H9 (cell line): ENCODE results near the gene NHS. TPM values are rescaled to one million over a fixed set of nuclear protein-coding genes. Genes with fewer than 3 reads are reported as not detected.

Experiments
- DNase-seq: peaks from one replicate; pipeline ENCODE4 v3.0.0-alpha.2; 2017
- H2AFZ ChIP-seq: one replicate; pipeline ENCODE4 v1.6.1; 2013; ENCODE audit warnings: mild to moderate bottlenecking, low read length, control low read depth, moderate library complexity
- H2AK5ac ChIP-seq: 2 replicates; pipeline ENCODE4 v1.6.1; 2013; ENCODE audit warnings: low read length, control low read depth, mixed read lengths; ENCODE audit not compliant: insufficient read length
- H2BK120ac ChIP-seq: one replicate; pipeline ENCODE4 v1.6.1; 2013; ENCODE audit warnings: low read depth, mild to moderate bottlenecking, low read length, control low read depth, inconsistent platforms; ENCODE audit not compliant: poor library complexity, severe bottlenecking
- H2BK12ac ChIP-seq: 2 replicates; pipeline ENCODE4 v1.6.1; 2013; ENCODE audit warnings: low read length, control low read depth, mixed read lengths, low read depth; ENCODE audit not compliant: insufficient read length
- H2BK15ac ChIP-seq: 2 replicates; pipeline ENCODE4 v1.6.1; 2013; ENCODE audit warnings: low read depth, low read length, control low read depth
- H2BK20ac ChIP-seq: one replicate; pipeline ENCODE4 v1.6.1; 2013; ENCODE audit warnings: low read depth, mild to moderate bottlenecking, low read length, control low read depth, inconsistent platforms; ENCODE audit not compliant: poor library complexity, severe bottlenecking
- H2BK5ac ChIP-seq: 2 replicates; pipeline ENCODE4 v1.6.1; 2013; ENCODE audit warnings: low read length, control low read depth, mixed read lengths; ENCODE audit not compliant: insufficient read length
- H3K14ac ChIP-seq: 2 replicates; pipeline ENCODE4 v1.6.1; 2013; ENCODE audit warnings: low read length, control low read depth; ENCODE audit not compliant: insufficient read depth
- H3K18ac ChIP-seq: 2 replicates; pipeline ENCODE4 v1.6.1; 2013; ENCODE audit warnings: low read depth, mild to moderate bottlenecking, mixed read lengths, low read length, control low read depth; ENCODE audit not compliant: insufficient read length
- H3K23ac ChIP-seq: 2 replicates; pipeline ENCODE4 v1.6.1; 2013; ENCODE audit warnings: low read length, control low read depth, mixed read lengths, low read depth; ENCODE audit not compliant: insufficient read length
- H3K23me2 ChIP-seq: 2 replicates; pipeline ENCODE4 v1.6.1; 2013; ENCODE audit warnings: low read depth, mild to moderate bottlenecking, mixed read lengths, low read length, control low read depth; ENCODE audit not compliant: insufficient read length, poor library complexity, severe bottlenecking
- H3K27ac ChIP-seq: 2 replicates; pipeline ENCODE4 v1.5.1; 2013; ENCODE audit warnings: low read length, control low read depth, mixed read lengths, low read depth; ENCODE audit not compliant: insufficient read length
- H3K27me3 ChIP-seq: 2 replicates; pipeline ENCODE4 v1.6.1; 2013; ENCODE audit warnings: low read length, control low read depth, inconsistent platforms; ENCODE audit not compliant: insufficient read depth
- H3K4ac ChIP-seq: 2 replicates; pipeline ENCODE4 v1.6.1; 2013; ENCODE audit warnings: low read depth, mild to moderate bottlenecking, control low read depth, inconsistent platforms, low read length, moderate library complexity
- H3K4me1 ChIP-seq: 2 replicates; pipeline ENCODE4 v1.6.1; 2013; ENCODE audit warnings: low read length, control low read depth, inconsistent platforms; ENCODE audit not compliant: insufficient read depth
- H3K4me2 ChIP-seq: 2 replicates; pipeline ENCODE4 v1.6.1; 2013; ENCODE audit warnings: low read length, control low read depth, mixed read lengths; ENCODE audit not compliant: insufficient read length, insufficient read depth
- H3K56ac ChIP-seq: 2 replicates; pipeline ENCODE4 v1.6.1; 2013; ENCODE audit warnings: low read depth, mild to moderate bottlenecking, mixed read lengths, low read length, control low read depth; ENCODE audit not compliant: insufficient read length
- H3K79me1 ChIP-seq: 2 replicates; pipeline ENCODE4 v1.6.1; 2013; ENCODE audit warnings: low read depth, mild to moderate bottlenecking, moderate library complexity, low read length, control low read depth, inconsistent platforms; ENCODE audit not compliant: insufficient read depth, poor library complexity, severe bottlenecking
- H3K79me2 ChIP-seq: 2 replicates; pipeline ENCODE4 v1.6.1; 2013; ENCODE audit warnings: low read length, control low read depth, inconsistent platforms; ENCODE audit not compliant: insufficient read depth
- H3K9ac ChIP-seq: 2 replicates; pipeline ENCODE4 v1.6.1; 2013; ENCODE audit warnings: low read length, control low read depth, mixed read lengths; ENCODE audit not compliant: insufficient read length; ENCODE audit errors: extremely low read depth
- H3K9me3 ChIP-seq: one replicate; pipeline ENCODE4 v1.6.1; 2013; ENCODE audit warnings: low read depth, low read length, inconsistent platforms; ENCODE audit not compliant: control insufficient read depth
- H3T11ph ChIP-seq: one replicate; pipeline ENCODE4 v1.6.1; 2013; ENCODE audit warnings: mild to moderate bottlenecking, low read length, control low read depth, inconsistent platforms
- H4K20me1 ChIP-seq: one replicate; pipeline ENCODE4 v1.6.1; 2013; ENCODE audit not compliant: control insufficient read depth, insufficient read length, insufficient read depth
- H4K5ac ChIP-seq: 2 replicates; pipeline ENCODE4 v1.6.1; 2013; ENCODE audit warnings: low read depth, mild to moderate bottlenecking, mixed read lengths, low read length, control low read depth; ENCODE audit not compliant: insufficient read length
- H4K8ac ChIP-seq: replicated peaks from 2 replicates; pipeline ENCODE4 v1.6.1; 2013; ENCODE audit warnings: low read length, control low read depth, mixed read lengths, low read depth; ENCODE audit not compliant: insufficient read length
- H4K91ac ChIP-seq: 2 replicates; pipeline ENCODE4 v1.6.1; 2013; ENCODE audit warnings: low read depth, mild to moderate bottlenecking, moderate library complexity, mixed read lengths, low read length, control low read depth; ENCODE audit not compliant: insufficient read length
- H3K27ac Mint-ChIP-seq, 3 experiments: 2 replicates in 2 of 3; 3 replicates in 1 of 3; pipeline ENCODE4 v1.8.0; 2020 to 2021; ENCODE audit warnings: mixed read lengths in 3 of 3, mild to moderate bottlenecking in 1 of 3, moderate library complexity in 1 of 3
- H3K27me3 Mint-ChIP-seq: 2 replicates; pipeline ENCODE4 v1.8.0; 2021; ENCODE audit warnings: low read depth, mild to moderate bottlenecking, moderate library complexity, mixed read lengths
- H3K36me3 Mint-ChIP-seq, 3 experiments: 2 replicates in 2 of 3; 3 replicates in 1 of 3; pipeline ENCODE4 v1.8.0; 2020 to 2021; ENCODE audit warnings: low read depth in 3 of 3, mixed read lengths in 3 of 3; ENCODE audit not compliant: insufficient read depth in 1 of 3
- H3K4me1 Mint-ChIP-seq, 2 experiments: 2 replicates each; pipeline ENCODE4 v1.8.0; 2020; ENCODE audit warnings: mixed read lengths in 2 of 2
- H3K4me3 Mint-ChIP-seq, 2 experiments: 2 replicates in 1 of 2; 3 replicates in 1 of 2; pipeline ENCODE4 v1.8.0; 2020 to 2021; ENCODE audit warnings: mild to moderate bottlenecking in 2 of 2, mixed read lengths in 2 of 2, moderate library complexity in 1 of 2
- H3K9me3 Mint-ChIP-seq, 2 experiments: 2 replicates in 1 of 2; 3 replicates in 1 of 2; pipeline ENCODE4 v1.8.0; 2020; ENCODE audit warnings: mild to moderate bottlenecking in 2 of 2, mixed read lengths in 2 of 2, moderate library complexity in 1 of 2
- WGBS: extraction: QIAGEN DNeasy Blood & Tissue Kit; methylation state at CpG from one replicate; pipeline ENCODE4 v1.1.7; 2013; ENCODE audit warnings: missing lambda C conversion rate, low lambda C conversion rate, mixed read lengths; ENCODE audit not compliant: insufficient read length; ENCODE audit errors: extremely low coverage; 5-methylcytosine and 5-hydroxymethylcytosine counted together
- total RNA-seq: library from RNA; stranded (reverse); gene quantifications from 2 replicates; pipeline ENCODE4 v1.2.1, GENCODE V29; 2021
- TF ChIP-seq, protein P1 (sequence below): fragments of 200-600 bp; sonication (generic); conservative IDR thresholded peaks from 3 replicates; pipeline ENCODE4 v1.8.0; 2021; ENCODE audit warnings: antibody characterized with exemption, mild to moderate bottlenecking

Gene NHS
- total RNA-seq, 1 experiment from 2014 or later = 8.7 TPM

- Histone ChIP-seq H2BK120ac (no peak overlapping the region), H3K4me1 (peaks cover 4% of the 10 kb centered on the region; the same call in 1 of the 2 replicates), H3K18ac (no peak overlapping the region), H2BK5ac (no peak overlapping the region), H3K79me2 (no peaks in the 10 kb centered on the region), H3K4me2 (no peak overlapping the region), H3K14ac (no peak overlapping the region), H3K79me1 (no peaks in the 10 kb centered on the region), H2BK15ac (no peak overlapping the region), H2BK20ac (no peak overlapping the region), H4K20me1 (no peaks in the 10 kb centered on the region), H3K9me3 (no peaks in the 10 kb centered on the region), H2BK12ac (no peak overlapping the region), H3K9ac (no peak overlapping the region), H2AK5ac (no peak overlapping the region), H4K91ac (no peak overlapping the region), H3K4ac (no peak overlapping the region), H3K23me2 (no peaks in the 10 kb centered on the region), H4K5ac (no peak overlapping the region), H3K56ac (no peak overlapping the region), H3K27me3 (no peaks in the 10 kb centered on the region), H2AFZ (no peak overlapping the region), H3T11ph (no peak overlapping the region), H4K8ac (no peak overlapping the region), H3K23ac (no peak overlapping the region), H3K27ac (no peak overlapping the region)
- no peaks in the 10 kb centered on the region for H3K9me3 Mint-ChIP-seq
- H3K4me1 Mint-ChIP-seq = peaks cover 29 to 33% of the 10 kb centered on the region in 2 experiments
- TF ChIP-seq, protein P1, sequence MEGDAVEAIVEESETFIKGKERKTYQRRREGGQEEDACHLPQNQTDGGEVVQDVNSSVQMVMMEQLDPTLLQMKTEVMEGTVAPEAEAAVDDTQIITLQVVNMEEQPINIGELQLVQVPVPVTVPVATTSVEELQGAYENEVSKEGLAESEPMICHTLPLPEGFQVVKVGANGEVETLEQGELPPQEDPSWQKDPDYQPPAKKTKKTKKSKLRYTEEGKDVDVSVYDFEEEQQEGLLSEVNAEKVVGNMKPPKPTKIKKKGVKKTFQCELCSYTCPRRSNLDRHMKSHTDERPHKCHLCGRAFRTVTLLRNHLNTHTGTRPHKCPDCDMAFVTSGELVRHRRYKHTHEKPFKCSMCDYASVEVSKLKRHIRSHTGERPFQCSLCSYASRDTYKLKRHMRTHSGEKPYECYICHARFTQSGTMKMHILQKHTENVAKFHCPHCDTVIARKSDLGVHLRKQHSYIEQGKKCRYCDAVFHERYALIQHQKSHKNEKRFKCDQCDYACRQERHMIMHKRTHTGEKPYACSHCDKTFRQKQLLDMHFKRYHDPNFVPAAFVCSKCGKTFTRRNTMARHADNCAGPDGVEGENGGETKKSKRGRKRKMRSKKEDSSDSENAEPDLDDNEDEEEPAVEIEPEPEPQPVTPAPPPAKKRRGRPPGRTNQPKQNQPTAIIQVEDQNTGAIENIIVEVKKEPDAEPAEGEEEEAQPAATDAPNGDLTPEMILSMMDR = no peak
- H3K36me3 Mint-ChIP-seq = peaks cover 0 to 1% (median 0%) of the 10 kb centered on the region in 3 experiments; a peak in 2 of 7 replicates
- no peak overlapping the region for H3K4me3 Mint-ChIP-seq
- H3K27ac Mint-ChIP-seq = peak overlapping the region in 1 of 3 experiments; percentile 53; a peak in 3 of 7 replicates
- H3K27me3 Mint-ChIP-seq = no peaks in the 10 kb centered on the region
- DNase-seq = no peak
- WGBS = no CpG with 5 or more reads among the region's 4 CpGs
Measured at GRCh38 chrX:17435476-17435875, 60.5 kb downstream of the NHS start.
